Measurements from ENCODE around the gene SLC9A8. TPM values are rescaled to one million over a fixed set of nuclear protein-coding genes. Genes with fewer than 3 reads are reported as not detected.

Gene SLC9A8
- total RNA-seq, 1 experiment from 2014 or later = 6.5 TPM

DNA sequence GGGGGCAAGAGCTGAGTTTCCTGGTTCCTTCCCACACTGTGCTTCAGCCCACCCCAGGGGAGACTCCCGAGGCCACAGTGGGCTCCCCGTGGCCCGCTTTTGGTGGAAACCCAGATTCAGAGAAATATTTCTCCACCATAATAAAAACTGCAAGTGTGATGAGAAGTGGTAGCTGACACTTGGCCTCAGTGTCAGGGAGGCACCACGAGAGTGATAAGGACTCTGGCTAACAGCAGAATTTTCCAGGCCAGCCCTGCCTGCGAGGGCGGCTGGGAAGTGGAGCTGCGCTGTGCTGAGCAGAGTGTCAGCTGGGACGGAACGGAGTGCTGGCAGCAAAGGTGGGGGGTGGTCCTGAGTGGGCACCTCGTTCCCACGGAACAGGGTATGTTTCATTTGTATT lies 80.2 kb downstream of the SLC9A8 start:
- Mint-ChIP-seq H3K36me3 (no peaks in the 10 kb centered on the region), H3K27me3 (ENCODE audit: low read depth) (0 out of 2 replicates have a peak, but pooled peaks cover 1% of the 10 kb centered on the region), H3K27ac (peak overlapping the region; percentile 69), H3K4me1 (peaks cover 29% of the 10 kb centered on the region), H3K4me3 (no peak overlapping the region), H3K9me3 (no peaks in the 10 kb centered on the region)
- TF ChIP-seq RELA (CRISPR knock-in tag; IDR thresholded peaks at IDR 0.05; ENCODE audit: borderline replicate concordance) (no peak), SOX15 (CRISPR knock-in tag; IDR thresholded peaks at IDR 0.05) (no peak), TP53 (CRISPR knock-in tag; IDR thresholded peaks at IDR 0.05) (no peak), ZNF263 (CRISPR knock-in tag; IDR thresholded peaks at IDR 0.05; ENCODE audit: low read depth) (no peak), TEAD4 (CRISPR knock-in tag; IDR thresholded peaks at IDR 0.05) (no peak), MYBL2 (CRISPR knock-in tag; IDR thresholded peaks at IDR 0.05) (no peak), SMAD4 (CRISPR knock-in tag; IDR thresholded peaks at IDR 0.05) (no peak), JAZF1 (CRISPR knock-in tag; IDR thresholded peaks at IDR 0.05) (no peak), JUN (CRISPR knock-in tag; IDR thresholded peaks at IDR 0.05) (no peak), TEAD1 (CRISPR knock-in tag; IDR thresholded peaks at IDR 0.05) (no peak), HMGA2 (CRISPR knock-in tag; IDR thresholded peaks at IDR 0.05) (no peak), SP1 (CRISPR knock-in tag; conservative IDR thresholded peaks at IDR 0.05) (no peak), ELF4 (CRISPR knock-in tag; IDR thresholded peaks at IDR 0.05; ENCODE audit: low read depth) (no peak), ZNF138 (CRISPR knock-in tag; conservative IDR thresholded peaks at IDR 0.05) (no peak), EMX1 (CRISPR knock-in tag; IDR thresholded peaks at IDR 0.05) (no peak), NR3C1 (CRISPR knock-in tag; conservative IDR thresholded peaks at IDR 0.05; ENCODE audit: low read depth) (no peak), NFE2L1 (CRISPR knock-in tag; IDR thresholded peaks at IDR 0.05) (no peak)
- TF ChIP-seq, protein P1, sequence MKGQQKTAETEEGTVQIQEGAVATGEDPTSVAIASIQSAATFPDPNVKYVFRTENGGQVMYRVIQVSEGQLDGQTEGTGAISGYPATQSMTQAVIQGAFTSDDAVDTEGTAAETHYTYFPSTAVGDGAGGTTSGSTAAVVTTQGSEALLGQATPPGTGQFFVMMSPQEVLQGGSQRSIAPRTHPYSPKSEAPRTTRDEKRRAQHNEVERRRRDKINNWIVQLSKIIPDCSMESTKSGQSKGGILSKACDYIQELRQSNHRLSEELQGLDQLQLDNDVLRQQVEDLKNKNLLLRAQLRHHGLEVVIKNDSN (CRISPR knock-in tag; IDR thresholded peaks at IDR 0.05) = no peak
- TF ChIP-seq, protein P2, sequence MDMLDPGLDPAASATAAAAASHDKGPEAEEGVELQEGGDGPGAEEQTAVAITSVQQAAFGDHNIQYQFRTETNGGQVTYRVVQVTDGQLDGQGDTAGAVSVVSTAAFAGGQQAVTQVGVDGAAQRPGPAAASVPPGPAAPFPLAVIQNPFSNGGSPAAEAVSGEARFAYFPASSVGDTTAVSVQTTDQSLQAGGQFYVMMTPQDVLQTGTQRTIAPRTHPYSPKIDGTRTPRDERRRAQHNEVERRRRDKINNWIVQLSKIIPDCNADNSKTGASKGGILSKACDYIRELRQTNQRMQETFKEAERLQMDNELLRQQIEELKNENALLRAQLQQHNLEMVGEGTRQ (CRISPR knock-in tag; IDR thresholded peaks at IDR 0.05) = no peak
- TF ChIP-seq, protein P3, sequence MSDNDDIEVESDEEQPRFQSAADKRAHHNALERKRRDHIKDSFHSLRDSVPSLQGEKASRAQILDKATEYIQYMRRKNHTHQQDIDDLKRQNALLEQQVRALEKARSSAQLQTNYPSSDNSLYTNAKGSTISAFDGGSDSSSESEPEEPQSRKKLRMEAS (CRISPR knock-in tag; IDR thresholded peaks at IDR 0.05) = no peak
- POLR2A ChIA-PET = no interaction called here
- no peak for ATAC-seq
- DNase-seq (ENCODE audit: low spot score) = no peak
- CTCF ChIA-PET = interaction anchor here (0.7 to 4.3 kb wide), 4 partner anchors 17 to 351 kb away, joined by 3 to 31 read pairs (median 8); no protein-coding TSS in a partner anchor

DNA sequence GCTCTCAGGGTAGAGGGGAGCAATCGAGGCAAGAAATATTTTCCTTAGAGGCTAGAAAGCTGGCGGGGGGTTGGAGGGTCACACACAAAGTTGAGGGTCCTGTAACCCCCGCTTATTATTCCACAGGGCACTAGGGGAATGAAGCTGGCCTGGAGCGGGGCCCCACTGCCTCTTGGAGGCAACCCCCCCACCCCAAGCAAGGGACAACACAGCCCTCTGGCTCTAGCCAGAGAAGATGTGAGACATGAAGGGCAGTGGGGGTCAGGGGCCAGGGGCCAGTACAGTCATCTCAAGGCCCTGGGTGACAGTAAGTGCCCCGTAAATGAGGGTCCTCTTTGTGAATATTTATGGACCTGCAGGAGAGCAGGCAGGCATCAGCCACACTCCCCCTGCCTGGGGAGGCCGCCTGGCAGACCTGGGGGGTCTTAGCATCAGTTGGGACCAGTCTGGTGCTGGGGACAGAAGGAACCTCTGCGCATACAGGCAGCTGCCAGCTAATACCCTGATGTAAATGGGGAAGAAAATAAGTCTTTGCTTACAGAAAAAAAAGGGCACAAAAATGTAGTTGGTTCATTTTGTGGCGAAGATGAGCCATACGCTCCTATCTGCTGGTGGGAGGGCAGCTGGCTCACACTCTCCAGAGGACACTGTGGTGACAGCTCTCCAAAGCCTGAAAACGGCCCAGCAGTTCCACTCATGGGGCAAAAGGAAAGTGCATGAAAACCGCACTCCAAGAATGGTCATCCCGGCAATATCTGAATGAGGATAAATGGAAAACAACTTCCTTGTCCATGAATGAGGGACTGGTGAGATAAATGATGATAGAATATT lies 80.8 kb downstream of the SLC9A8 start:
- peak overlapping the region; percentile 69 for H3K27ac Mint-ChIP-seq
- CTCF ChIA-PET = interaction anchor here (0.7 to 4.3 kb wide), 5 partner anchors 17 to 352 kb away, joined by 3 to 31 read pairs (median 4); no protein-coding TSS in a partner anchor
- no peaks in the 10 kb centered on the region for H3K36me3 Mint-ChIP-seq
- POLR2A ChIA-PET = interaction anchor here (0.8 kb wide), 1 partner anchor 325 kb away, joined by 3 read pairs; no protein-coding TSS in a partner anchor
- 0 out of 2 replicates have a peak, but pooled peaks cover 3% of the 10 kb centered on the region for H3K27me3 Mint-ChIP-seq (ENCODE audit: low read depth)
- no peak for DNase-seq (ENCODE audit: low spot score)
- peaks cover 26% of the 10 kb centered on the region for H3K4me1 Mint-ChIP-seq
- ATAC-seq = no peak
- H3K9me3 Mint-ChIP-seq = no peaks in the 10 kb centered on the region
- H3K4me3 Mint-ChIP-seq = no peak overlapping the region
- TF ChIP-seq, protein P4, sequence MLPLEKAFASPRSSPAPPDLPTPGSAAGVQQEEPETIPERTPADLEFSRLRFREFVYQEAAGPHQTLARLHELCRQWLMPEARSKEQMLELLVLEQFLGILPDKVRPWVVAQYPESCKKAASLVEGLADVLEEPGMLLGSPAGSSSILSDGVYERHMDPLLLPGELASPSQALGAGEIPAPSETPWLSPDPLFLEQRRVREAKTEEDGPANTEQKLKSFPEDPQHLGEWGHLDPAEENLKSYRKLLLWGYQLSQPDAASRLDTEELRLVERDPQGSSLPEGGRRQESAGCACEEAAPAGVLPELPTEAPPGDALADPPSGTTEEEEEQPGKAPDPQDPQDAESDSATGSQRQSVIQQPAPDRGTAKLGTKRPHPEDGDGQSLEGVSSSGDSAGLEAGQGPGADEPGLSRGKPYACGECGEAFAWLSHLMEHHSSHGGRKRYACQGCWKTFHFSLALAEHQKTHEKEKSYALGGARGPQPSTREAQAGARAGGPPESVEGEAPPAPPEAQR (CRISPR knock-in tag; IDR thresholded peaks at IDR 0.05) = no peak
- TF ChIP-seq NR1H2 (CRISPR knock-in tag; IDR thresholded peaks at IDR 0.05) = no peak
- TF ChIP-seq, protein P5, sequence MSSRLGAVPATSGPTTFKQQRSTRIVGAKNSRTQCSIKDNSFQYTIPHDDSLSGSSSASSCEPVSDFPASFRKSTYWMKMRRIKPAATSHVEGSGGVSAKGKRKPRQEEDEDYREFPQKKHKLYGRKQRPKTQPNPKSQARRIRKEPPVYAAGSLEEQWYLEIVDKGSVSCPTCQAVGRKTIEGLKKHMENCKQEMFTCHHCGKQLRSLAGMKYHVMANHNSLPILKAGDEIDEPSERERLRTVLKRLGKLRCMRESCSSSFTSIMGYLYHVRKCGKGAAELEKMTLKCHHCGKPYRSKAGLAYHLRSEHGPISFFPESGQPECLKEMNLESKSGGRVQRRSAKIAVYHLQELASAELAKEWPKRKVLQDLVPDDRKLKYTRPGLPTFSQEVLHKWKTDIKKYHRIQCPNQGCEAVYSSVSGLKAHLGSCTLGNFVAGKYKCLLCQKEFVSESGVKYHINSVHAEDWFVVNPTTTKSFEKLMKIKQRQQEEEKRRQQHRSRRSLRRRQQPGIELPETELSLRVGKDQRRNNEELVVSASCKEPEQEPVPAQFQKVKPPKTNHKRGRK (CRISPR knock-in tag; IDR thresholded peaks at IDR 0.05; ENCODE audit: borderline replicate concordance) = no peak
- TF ChIP-seq TCF7 (CRISPR knock-in tag; IDR thresholded peaks at IDR 0.05; ENCODE audit: low read depth) = no peak
- TF ChIP-seq, protein P6, sequence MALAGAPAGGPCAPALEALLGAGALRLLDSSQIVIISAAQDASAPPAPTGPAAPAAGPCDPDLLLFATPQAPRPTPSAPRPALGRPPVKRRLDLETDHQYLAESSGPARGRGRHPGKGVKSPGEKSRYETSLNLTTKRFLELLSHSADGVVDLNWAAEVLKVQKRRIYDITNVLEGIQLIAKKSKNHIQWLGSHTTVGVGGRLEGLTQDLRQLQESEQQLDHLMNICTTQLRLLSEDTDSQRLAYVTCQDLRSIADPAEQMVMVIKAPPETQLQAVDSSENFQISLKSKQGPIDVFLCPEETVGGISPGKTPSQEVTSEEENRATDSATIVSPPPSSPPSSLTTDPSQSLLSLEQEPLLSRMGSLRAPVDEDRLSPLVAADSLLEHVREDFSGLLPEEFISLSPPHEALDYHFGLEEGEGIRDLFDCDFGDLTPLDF (CRISPR knock-in tag; IDR thresholded peaks at IDR 0.05) = no peak
- no peak for TF ChIP-seq IRF2 (CRISPR knock-in tag; IDR thresholded peaks at IDR 0.05; ENCODE audit: borderline replicate concordance, low read depth)
- TF ChIP-seq, protein P7, sequence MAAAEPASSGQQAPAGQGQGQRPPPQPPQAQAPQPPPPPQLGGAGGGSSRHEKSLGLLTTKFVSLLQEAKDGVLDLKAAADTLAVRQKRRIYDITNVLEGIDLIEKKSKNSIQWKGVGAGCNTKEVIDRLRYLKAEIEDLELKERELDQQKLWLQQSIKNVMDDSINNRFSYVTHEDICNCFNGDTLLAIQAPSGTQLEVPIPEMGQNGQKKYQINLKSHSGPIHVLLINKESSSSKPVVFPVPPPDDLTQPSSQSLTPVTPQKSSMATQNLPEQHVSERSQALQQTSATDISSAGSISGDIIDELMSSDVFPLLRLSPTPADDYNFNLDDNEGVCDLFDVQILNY (CRISPR knock-in tag; IDR thresholded peaks at IDR 0.05) = no peak
- TF ChIP-seq, protein P8, sequence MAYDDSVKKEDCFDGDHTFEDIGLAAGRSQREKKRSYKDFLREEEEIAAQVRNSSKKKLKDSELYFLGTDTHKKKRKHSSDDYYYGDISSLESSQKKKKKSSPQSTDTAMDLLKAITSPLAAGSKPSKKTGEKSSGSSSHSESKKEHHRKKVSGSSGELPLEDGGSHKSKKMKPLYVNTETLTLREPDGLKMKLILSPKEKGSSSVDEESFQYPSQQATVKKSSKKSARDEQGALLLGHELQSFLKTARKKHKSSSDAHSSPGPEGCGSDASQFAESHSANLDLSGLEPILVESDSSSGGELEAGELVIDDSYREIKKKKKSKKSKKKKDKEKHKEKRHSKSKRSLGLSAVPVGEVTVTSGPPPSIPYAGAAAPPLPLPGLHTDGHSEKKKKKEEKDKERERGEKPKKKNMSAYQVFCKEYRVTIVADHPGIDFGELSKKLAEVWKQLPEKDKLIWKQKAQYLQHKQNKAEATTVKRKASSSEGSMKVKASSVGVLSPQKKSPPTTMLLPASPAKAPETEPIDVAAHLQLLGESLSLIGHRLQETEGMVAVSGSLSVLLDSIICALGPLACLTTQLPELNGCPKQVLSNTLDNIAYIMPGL (CRISPR knock-in tag; IDR thresholded peaks at IDR 0.05) = no peak
